Stomach (tissue), 9 donors: Measurements from ENCODE around the gene FAM131A. TPM values are rescaled to one million over a fixed set of nuclear protein-coding genes. Genes with fewer than 3 reads are reported as not detected.

Experiments used
- DNase-seq, 2 donors: peaks; one replicate each; pipeline versions ENCODE4 v3.0.0 to v3.0.0-alpha.2; 2013 to 2019
- H3K27ac ChIP-seq, 5 donors: fragments of 200-600 bp in 4 of 5; sonication (generic) in 4 of 5; one replicate each; pipeline ENCODE4 v1.5.1; 2013 to 2019; ENCODE audit warnings: mild to moderate bottlenecking in 1 of 5, moderate library complexity in 1 of 5
- H3K27me3 ChIP-seq, 3 donors: fragments of 200-600 bp; sonication (generic); one replicate each; pipeline ENCODE4 v1.5.1; 2017 to 2019; ENCODE audit warnings: mixed run types in 1 of 3
- H3K36me3 ChIP-seq, 4 donors: fragments of 200-600 bp; sonication (generic); 1 replicate in 3 of 4; 2 replicates in 1 of 4; pipeline ENCODE4 v1.5.1; 2016 to 2019
- H3K4me1 ChIP-seq, 4 donors: fragments of 200-600 bp; sonication (generic); one replicate each; pipeline ENCODE4 v1.5.1; 2016 to 2019
- H3K4me3 ChIP-seq, 4 donors: fragments of 200-600 bp; sonication (generic) in 3 of 4; one replicate each; pipeline ENCODE4 v1.5.1; 2016 to 2019; ENCODE audit warnings: mild to moderate bottlenecking in 1 of 4
- H3K9me3 ChIP-seq, 4 donors: fragments of 200-600 bp; sonication (generic); one replicate each; pipeline ENCODE4 v1.5.1; 2016 to 2019
- EP300 ChIP-seq: sonication (generic); formaldehyde crosslinking; IDR thresholded peaks from one replicate; pipeline ENCODE4 v1.6.1; 2017; ENCODE audit warnings: antibody characterized with exemption
- POLR2A ChIP-seq, 4 donors: fragments of 450-650 bp; IDR thresholded peaks; one replicate each; pipeline ENCODE4 v1.6.1; 2016; ENCODE audit warnings: antibody characterized with exemption in 4 of 4, control low read depth in 2 of 4, mild to moderate bottlenecking in 1 of 4, moderate library complexity in 1 of 4
- POLR2AphosphoS5 ChIP-seq, 3 donors: sonication (generic); formaldehyde crosslinking; IDR thresholded peaks; one replicate each; pipeline ENCODE4 v1.6.1; 2016; ENCODE audit warnings: antibody characterized with exemption in 3 of 3
- WGBS, 5 donors: extraction: QIAGEN DNeasy Blood & Tissue Kit in 3 of 5; methylation state at CpG; one replicate each; pipeline versions ENCODE4 v1.1.5 to v1.1.7; 2013 to 2018; 5-methylcytosine and 5-hydroxymethylcytosine counted together
- intact Hi-C: fragments of 100-400 bp; cut with DNase I; formaldehyde crosslinking; loops from one replicate; pipeline ENCODE4 v1.15.1; 2023; ENCODE audit warnings: low total_unique reads
- polyA plus RNA-seq, 3 donors: library from polyadenylated mRNA; stranded (reverse); fragments of 200-250 nt; gene quantifications; one replicate each; pipeline ENCODE4 v1.2.3, GENCODE V29; 2013
- small RNA-seq, 4 donors: library from RNA; depleted of rRNA; stranded (forward); fragments of <200 nt; gene quantifications; one replicate each; pipeline ENCODE3, GENCODE V24; 2016
- total RNA-seq, 5 donors: library from RNA; depleted of rRNA; stranded (reverse); fragments of >200 nt; gene quantifications; one replicate each; pipeline versions ENCODE4 v1.1.0 to v1.2.3, GENCODE V29; 2014 to 2016
- TF ChIP-seq, protein P1 (sequence below), 7 experiments: fragments of 450-650 bp in 4 of 7; fragments of 200-600 bp in 3 of 7; sonication (generic) in 3 of 7; IDR thresholded peaks; one replicate each; pipeline ENCODE4 v1.5.1; 2016 to 2019; ENCODE audit warnings: antibody characterized with exemption in 7 of 7, control low read depth in 2 of 7, mild to moderate bottlenecking in 1 of 7
- donor health status: healthy with polysubstance abuse.
- donor health status: Bipolar disorder and iron deficiency.
- donor health status: healthy.

Gene FAM131A
- total and polyA plus RNA-seq, 8 donors: 1.8 to 73.2 (median 12.8) TPM

DNA sequence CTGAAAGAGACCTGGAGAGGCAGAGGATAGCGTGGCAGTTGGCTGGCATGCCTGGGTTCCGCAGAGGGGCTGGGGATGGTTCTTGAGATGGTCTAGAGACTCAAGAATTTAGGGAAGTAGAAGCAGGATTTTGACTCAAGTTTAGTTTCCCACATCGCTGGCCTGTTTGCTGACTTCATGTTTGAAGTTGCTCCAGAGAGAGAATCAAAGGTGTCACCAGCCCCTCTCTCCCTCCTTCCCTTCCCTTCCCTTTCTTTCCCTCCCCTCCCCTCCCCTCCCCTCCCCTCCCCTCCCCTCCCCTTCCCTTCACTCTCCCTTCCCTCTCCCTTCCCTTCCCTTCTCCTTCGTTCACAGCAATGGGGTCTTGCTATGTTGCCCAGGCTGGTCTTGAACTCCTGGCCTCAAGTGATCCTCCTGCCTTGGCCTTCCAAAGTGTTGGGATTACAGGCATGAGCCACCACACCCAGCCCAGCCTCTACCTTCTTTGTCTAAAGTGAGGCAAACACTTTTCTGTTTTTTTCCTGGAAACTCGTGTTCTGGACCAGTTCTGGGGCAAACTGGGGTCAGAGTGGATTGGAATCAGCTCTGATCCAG lies 52.6 kb downstream of the FAM131A start:
- Histone ChIP-seq H3K27me3 (peaks cover 0 to 9% (median 0%) of the 10 kb centered on the region in 3 donors), H3K4me3 (no peak overlapping the region), H3K27ac (no peak overlapping the region), H3K4me1 (no peaks in the 10 kb centered on the region), H3K36me3 (peaks cover 0 to 36% (median 18%) of the 10 kb centered on the region in 4 donors), H3K9me3 (no peaks in the 10 kb centered on the region)
- WGBS, 5 donors: 79 to 88% (median 88%) methylated on average over 4 to 5 of the region's 5 CpGs
- intact Hi-C loops: no loop called here
- DNase-seq: no peak
- TF ChIP-seq, protein P1, sequence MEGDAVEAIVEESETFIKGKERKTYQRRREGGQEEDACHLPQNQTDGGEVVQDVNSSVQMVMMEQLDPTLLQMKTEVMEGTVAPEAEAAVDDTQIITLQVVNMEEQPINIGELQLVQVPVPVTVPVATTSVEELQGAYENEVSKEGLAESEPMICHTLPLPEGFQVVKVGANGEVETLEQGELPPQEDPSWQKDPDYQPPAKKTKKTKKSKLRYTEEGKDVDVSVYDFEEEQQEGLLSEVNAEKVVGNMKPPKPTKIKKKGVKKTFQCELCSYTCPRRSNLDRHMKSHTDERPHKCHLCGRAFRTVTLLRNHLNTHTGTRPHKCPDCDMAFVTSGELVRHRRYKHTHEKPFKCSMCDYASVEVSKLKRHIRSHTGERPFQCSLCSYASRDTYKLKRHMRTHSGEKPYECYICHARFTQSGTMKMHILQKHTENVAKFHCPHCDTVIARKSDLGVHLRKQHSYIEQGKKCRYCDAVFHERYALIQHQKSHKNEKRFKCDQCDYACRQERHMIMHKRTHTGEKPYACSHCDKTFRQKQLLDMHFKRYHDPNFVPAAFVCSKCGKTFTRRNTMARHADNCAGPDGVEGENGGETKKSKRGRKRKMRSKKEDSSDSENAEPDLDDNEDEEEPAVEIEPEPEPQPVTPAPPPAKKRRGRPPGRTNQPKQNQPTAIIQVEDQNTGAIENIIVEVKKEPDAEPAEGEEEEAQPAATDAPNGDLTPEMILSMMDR (IDR thresholded peaks at IDR 0.05): no peak
- TF ChIP-seq POLR2A (IDR thresholded peaks at IDR 0.05) (no peak), POLR2AphosphoS5 (IDR thresholded peaks at IDR 0.05) (no peak), EP300 (no peak)

DNA sequence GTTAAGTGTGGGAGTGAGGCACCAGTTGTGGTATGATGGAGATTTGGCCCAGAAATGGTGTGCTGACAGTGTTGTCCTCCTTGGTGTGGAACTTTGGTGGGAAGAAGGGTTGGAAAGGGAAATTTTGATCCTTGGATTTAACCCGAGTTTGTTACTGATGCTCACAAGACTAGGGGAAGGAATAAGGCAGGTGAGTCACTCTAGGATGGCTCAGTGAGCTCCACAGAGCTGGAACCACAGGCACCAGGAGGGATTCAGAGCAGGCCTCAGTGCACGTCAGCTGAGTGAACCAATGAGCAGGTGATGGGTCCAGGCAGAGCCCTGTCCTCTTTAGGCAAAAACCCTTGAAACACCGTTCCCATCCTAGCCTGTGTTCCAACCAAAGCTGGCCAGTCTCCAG lies 53.9 kb downstream of the FAM131A start:
- no peak for TF ChIP-seq EP300
- no peak for TF ChIP-seq POLR2A (IDR thresholded peaks at IDR 0.05)
- no peak for TF ChIP-seq POLR2AphosphoS5 (IDR thresholded peaks at IDR 0.05)
- TF ChIP-seq, protein P1 (IDR thresholded peaks at IDR 0.05): no peak
- no peak for DNase-seq
- H3K4me3 ChIP-seq: no peak overlapping the region
- WGBS, 5 donors: 75 to 89% (median 87%) methylated on average over 3 of the region's 3 CpGs
- no peak overlapping the region for H3K27ac ChIP-seq
- intact Hi-C loops: no loop called here
- peaks cover 0 to 4% (median 0%) of the 10 kb centered on the region in 3 donors for H3K27me3 ChIP-seq
- no peaks in the 10 kb centered on the region for H3K9me3 ChIP-seq
- H3K4me1 ChIP-seq: no peaks in the 10 kb centered on the region
- H3K36me3 ChIP-seq: peaks cover 0 to 29% (median 14%) of the 10 kb centered on the region in 4 donors

DNA sequence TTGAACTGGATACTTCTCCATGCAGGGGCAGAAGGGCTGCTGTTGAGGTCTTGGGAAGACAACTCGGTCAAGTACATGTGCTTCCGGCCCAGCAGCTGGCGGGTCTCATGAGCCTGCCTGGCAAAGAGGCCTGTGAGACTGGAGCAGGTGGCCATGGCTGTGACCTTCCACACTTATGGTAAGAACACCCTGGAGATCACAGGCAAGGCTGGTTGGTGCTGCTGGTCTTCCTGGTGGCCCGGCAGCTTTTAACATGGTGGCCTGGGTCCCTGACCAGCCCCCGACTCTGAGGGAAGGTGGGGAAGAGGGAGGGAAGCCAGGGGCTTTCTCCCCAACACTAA lies 57.9 kb downstream of the FAM131A start:
- no peaks in the 10 kb centered on the region for H3K4me1 ChIP-seq
- 76 to 89% (median 81%) methylated on average over 5 of the region's 5 CpGs for WGBS, 5 donors

More for the DNA sequence above, 57.9 kb downstream of the FAM131A start:
- DNase-seq: no peak
- intact Hi-C loops: no loop called here
- H3K36me3 ChIP-seq: no peaks in the 10 kb centered on the region
- no peak overlapping the region for H3K27ac ChIP-seq
- no peaks in the 10 kb centered on the region for H3K9me3 ChIP-seq
- TF ChIP-seq POLR2AphosphoS5 (IDR thresholded peaks at IDR 0.05) (no peak), POLR2A (IDR thresholded peaks at IDR 0.05) (no peak), EP300 (no peak)
- TF ChIP-seq, protein P1 (IDR thresholded peaks at IDR 0.05): no peak
- H3K27me3 ChIP-seq: no peaks in the 10 kb centered on the region
- no peak overlapping the region for H3K4me3 ChIP-seq

Small RNAs within 50 kb of the gene (small RNA-seq; reads per million reads assigned to genes)
- 1,640 to 2,799 (median 2,271) reads per million in 4 donors for gene SNORD66

Other genes starting within 250 kb of the FAM131A start
- gene HTR3E, start 240.5 kb upstream of the FAM131A start, total RNA-seq: not detected
- gene HTR3E, start 240.5 kb upstream of the FAM131A start, polyA plus RNA-seq: not detected
- gene EIF2B5, start 202.2 kb upstream of the FAM131A start, total RNA-seq: 100 to 1,000 TPM in 1 of 5 donors, 10 to 100 TPM in 3, 1 to 10 TPM in 1; 1.4 to 113 (median 36.5) TPM
- 10 to 100 TPM; 33.0 to 42.0 (median 33.7) TPM for gene EIF2B5, start 202.2 kb upstream of the FAM131A start, polyA plus RNA-seq
- gene DVL3, start 182.2 kb upstream of the FAM131A start, total RNA-seq: 100 to 1,000 TPM in 1 of 5 donors, 10 to 100 TPM in 4; 27.9 to 107 (median 55.4) TPM
- 10 to 100 TPM; 21.2 to 26.4 (median 25.8) TPM for gene DVL3, start 182.2 kb upstream of the FAM131A start, polyA plus RNA-seq
- 100 to 1,000 TPM in 4 of 5 donors, 10 to 100 TPM in 1; 96.2 to 204 (median 134) TPM for gene AP2M1, start 162.7 kb upstream of the FAM131A start, total RNA-seq
- gene AP2M1, start 162.7 kb upstream of the FAM131A start, polyA plus RNA-seq: 100 to 1,000 TPM; 143 to 220 (median 208) TPM
- 100 to 1,000 TPM in 1 of 5 donors, 10 to 100 TPM in 4; 21.6 to 194 (median 55.9) TPM for gene ABCF3, start 151.4 kb upstream of the FAM131A start, total RNA-seq
- gene ABCF3, start 151.4 kb upstream of the FAM131A start, polyA plus RNA-seq: 10 to 100 TPM; 43.4 to 45.0 (median 44.5) TPM
- gene VWA5B2, start 108.0 kb upstream of the FAM131A start, total RNA-seq: 10 to 100 TPM in 2 of 5 donors, 1 to 10 TPM in 2, under 1 TPM in 1; under 0.01 to 100.0 (median 2.4) TPM
- gene VWA5B2, start 108.0 kb upstream of the FAM131A start, polyA plus RNA-seq: 1 to 10 TPM; 1.6 to 3.5 (median 2.4) TPM
- 100 to 1,000 TPM in 1 of 5 donors, 10 to 100 TPM in 4; 17.1 to 253 (median 24.1) TPM for gene ALG3, start 88.6 kb upstream of the FAM131A start, total RNA-seq
- 10 to 100 TPM; 20.9 to 22.5 (median 20.9) TPM for gene ALG3, start 88.6 kb upstream of the FAM131A start, polyA plus RNA-seq
- 10 to 100 TPM in 1 of 5 donors, 1 to 10 TPM in 2, under 1 TPM in 1, not detected in 1; 0.73 to 18.5 (median 4.2) TPM for gene EEF1AKMT4, start 87.9 kb upstream of the FAM131A start, total RNA-seq
- 1 to 10 TPM; 4.4 to 6.5 (median 6.4) TPM for gene EEF1AKMT4, start 87.9 kb upstream of the FAM131A start, polyA plus RNA-seq
- gene CAMK2N2, start 76.0 kb upstream of the FAM131A start, total RNA-seq: not detected
- gene CAMK2N2, start 76.0 kb upstream of the FAM131A start, polyA plus RNA-seq: 1 to 10 TPM in 1 of 3 donors, under 1 TPM in 2; 0.58 to 1.2 (median 0.68) TPM
- 1 to 10 TPM in 1 of 5 donors, under 1 TPM in 1, not detected in 3; 0.45 to 2.9 TPM for gene ECE2, start 61.6 kb upstream of the FAM131A start, total RNA-seq
- gene ECE2, start 61.6 kb upstream of the FAM131A start, polyA plus RNA-seq: not detected
- gene PSMD2, start 38.4 kb upstream of the FAM131A start, total RNA-seq: 100 to 1,000 TPM; 124 to 239 (median 172) TPM
- gene PSMD2, start 38.4 kb upstream of the FAM131A start, polyA plus RNA-seq: 100 to 1,000 TPM in 1 of 3 donors, 10 to 100 TPM in 2; 73.0 to 119 (median 81.7) TPM
- 100 to 1,000 TPM; 167 to 572 (median 203) TPM for gene EIF4G1, start 23.0 kb upstream of the FAM131A start, total RNA-seq
- gene EIF4G1, start 23.0 kb upstream of the FAM131A start, polyA plus RNA-seq: 100 to 1,000 TPM in 2 of 3 donors, 10 to 100 TPM in 1; 86.5 to 171 (median 134) TPM
- 10 to 100 TPM in 2 of 5 donors, 1 to 10 TPM in 3; 4.2 to 34.5 (median 5.8) TPM for gene CLCN2, start 24.0 kb downstream of the FAM131A start, total RNA-seq
- 1 to 10 TPM; 2.1 to 5.1 (median 2.5) TPM for gene CLCN2, start 24.0 kb downstream of the FAM131A start, polyA plus RNA-seq
- 100 to 1,000 TPM in 2 of 5 donors, 10 to 100 TPM in 3; 14.0 to 273 (median 85.0) TPM for gene POLR2H, start 24.1 kb downstream of the FAM131A start, total RNA-seq
- gene POLR2H, start 24.1 kb downstream of the FAM131A start, polyA plus RNA-seq: 100 to 1,000 TPM; 103 to 142 (median 116) TPM
- not detected for gene THPO, start 40.6 kb downstream of the FAM131A start, total RNA-seq
- 1 to 10 TPM in 1 of 3 donors, under 1 TPM in 2; 0.38 to 1.8 (median 0.93) TPM for gene THPO, start 40.6 kb downstream of the FAM131A start, polyA plus RNA-seq
- gene CHRD, start 42.5 kb downstream of the FAM131A start, total RNA-seq: 10 to 100 TPM in 1 of 5 donors, 1 to 10 TPM in 4; 6.1 to 27.2 (median 9.2) TPM
- gene CHRD, start 42.5 kb downstream of the FAM131A start, polyA plus RNA-seq: 1 to 10 TPM; 5.2 to 7.1 (median 5.7) TPM
- 10 to 100 TPM; 20.4 to 33.3 (median 22.8) TPM for gene EPHB3, start 224.2 kb downstream of the FAM131A start, total RNA-seq
- gene EPHB3, start 224.2 kb downstream of the FAM131A start, polyA plus RNA-seq: 10 to 100 TPM in 1 of 3 donors, 1 to 10 TPM in 2; 2.9 to 25.1 (median 8.5) TPM